ENCODE data around the gene MAP7D1. TPM values are rescaled to one million over a fixed set of nuclear protein-coding genes. Genes with fewer than 3 reads are reported as not detected.

Gene MAP7D1
- total RNA-seq, 6 experiments from 2014 or later: 202 to 234 (median 210) TPM

DNA sequence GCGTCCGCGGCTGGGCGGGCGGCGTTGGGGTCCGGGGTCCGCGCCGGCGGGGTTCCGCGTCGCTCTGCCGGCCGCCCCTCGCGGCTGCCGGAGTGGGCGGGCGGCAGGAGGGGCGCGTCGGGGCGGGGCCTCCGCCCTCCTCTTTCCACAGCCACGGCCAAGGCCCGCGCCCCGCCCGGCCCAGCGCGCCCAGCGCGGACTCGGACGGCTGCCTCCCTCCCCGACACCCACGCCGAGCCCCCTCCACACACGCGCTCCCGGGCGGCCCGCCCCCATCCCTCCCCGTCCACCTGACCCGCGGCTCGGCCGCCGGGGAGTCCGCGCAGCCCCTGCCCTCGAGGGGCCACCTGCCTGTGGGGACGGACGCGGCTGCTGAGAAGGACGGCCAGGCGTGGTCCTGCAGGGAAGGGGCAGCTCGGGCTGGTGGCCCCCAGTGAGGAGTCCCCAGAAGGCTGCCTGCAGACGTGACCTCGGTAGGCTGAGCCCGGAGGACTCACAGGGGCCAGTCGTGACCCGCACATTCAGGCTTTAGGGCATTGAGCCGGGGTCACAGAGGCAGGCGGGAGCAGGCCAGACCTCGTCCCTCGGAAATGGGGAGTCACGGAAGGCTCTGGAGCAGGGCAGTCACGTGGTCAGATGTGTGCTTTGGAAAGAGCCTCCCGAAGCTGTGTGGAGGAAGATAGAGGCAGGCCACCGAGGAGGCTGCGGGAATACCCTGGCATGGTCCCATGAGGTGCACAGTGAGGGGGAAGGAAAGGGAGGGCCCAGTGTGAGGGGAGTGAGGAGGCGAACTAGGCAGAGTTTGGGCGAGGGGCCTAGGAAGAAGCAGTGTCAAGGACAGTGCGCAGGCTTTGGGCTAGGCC is 30.6 kb upstream of the MAP7D1 start, which contains the start of gene COL8A2:
Gene COL8A2 (minus strand): TSS at position 94 of the 863 bp plus-strand sequence. CDS start 24,980 bp downstream, outside the sequence.
- TF ChIP-seq CTCF (IDR thresholded peaks at IDR 0.05): no peak
- no peak for DNase-seq
- H3K27ac Mint-ChIP-seq: peak within 1 kb of the TSS; percentile 35; the same call in 1 of the 2 replicates
- H3K4me1 Mint-ChIP-seq (ENCODE audit: low read depth): peaks cover 10% of the 10 kb centered on the region
- H3K36me3 Mint-ChIP-seq (ENCODE audit: low read depth): no peaks in the 10 kb centered on the region
- peak within 1 kb of the TSS; percentile 40 for H3K4me3 Mint-ChIP-seq
- no peaks in the 10 kb centered on the region for H3K9me3 Mint-ChIP-seq
- peaks cover 19% of the 10 kb centered on the region for H3K27me3 Mint-ChIP-seq (ENCODE audit: insufficient read depth)

DNA sequence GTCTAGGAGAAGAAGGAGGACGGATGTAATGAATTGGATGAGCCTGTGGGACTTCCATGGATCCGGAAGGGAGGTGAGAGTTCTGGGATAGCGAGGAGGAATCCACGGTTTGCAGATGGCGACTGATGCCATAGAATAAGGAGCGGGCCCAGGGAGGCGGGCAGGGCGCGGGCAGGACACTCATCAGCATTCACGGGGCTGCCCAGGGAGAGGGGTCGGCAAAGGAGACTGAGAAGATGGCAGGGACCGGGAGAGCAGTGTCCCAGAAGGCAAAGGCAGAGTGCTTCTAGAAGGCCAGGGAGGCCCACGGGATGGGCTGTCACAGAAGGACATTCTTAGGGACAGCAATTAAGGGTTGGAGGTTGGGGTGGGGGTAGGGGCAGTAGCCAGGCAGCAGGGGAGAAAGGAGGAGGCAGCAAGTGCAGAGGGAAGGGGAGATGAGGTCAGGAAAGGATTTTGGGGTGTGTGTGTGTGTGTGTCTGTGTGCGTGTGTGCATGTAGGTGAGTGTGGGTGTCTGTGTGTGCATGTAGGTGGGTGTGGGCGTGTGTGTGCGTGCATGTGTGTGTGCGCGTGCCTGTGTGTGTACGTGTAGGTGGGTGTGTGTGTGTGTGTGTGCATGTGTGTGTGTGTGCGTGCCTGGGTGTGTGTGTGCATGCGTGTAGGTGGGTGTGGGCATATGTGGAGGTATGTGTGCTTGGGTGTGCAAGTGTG is 29.8 kb upstream of the MAP7D1 start:
- Mint-ChIP-seq H3K27ac (no peak overlapping the region), H3K9me3 (no peaks in the 10 kb centered on the region), H3K4me1 (ENCODE audit: low read depth) (peaks cover 10% of the 10 kb centered on the region), H3K36me3 (ENCODE audit: low read depth) (no peaks in the 10 kb centered on the region), H3K27me3 (ENCODE audit: insufficient read depth) (peaks cover 19% of the 10 kb centered on the region), H3K4me3 (no peak overlapping the region)
- DNase-seq: no peak
- no peak for TF ChIP-seq CTCF (IDR thresholded peaks at IDR 0.05)

GRCh38 chr1:36126797-36127500 is 29.0 kb upstream of the MAP7D1 start:
- no peak overlapping the region for H3K4me3 Mint-ChIP-seq
- H3K4me1 Mint-ChIP-seq (ENCODE audit: low read depth): peaks cover 10% of the 10 kb centered on the region
- no peak overlapping the region for H3K27ac Mint-ChIP-seq
- no peaks in the 10 kb centered on the region for H3K36me3 Mint-ChIP-seq (ENCODE audit: low read depth)
- H3K27me3 Mint-ChIP-seq (ENCODE audit: insufficient read depth): peaks cover 19% of the 10 kb centered on the region
- TF ChIP-seq CTCF (IDR thresholded peaks at IDR 0.05): no peak
- no peak for DNase-seq
- no peaks in the 10 kb centered on the region for H3K9me3 Mint-ChIP-seq

- TF ChIP-seq CTCF (IDR thresholded peaks at IDR 0.05): no peak
- H3K27me3 Mint-ChIP-seq (ENCODE audit: insufficient read depth): peaks cover 15% of the 10 kb centered on the region
- H3K4me3 Mint-ChIP-seq: no peak overlapping the region
- DNase-seq: peak; percentile 68
- H3K36me3 Mint-ChIP-seq (ENCODE audit: low read depth): no peaks in the 10 kb centered on the region
- peak overlapping the region; percentile 56 for H3K27ac Mint-ChIP-seq
- H3K4me1 Mint-ChIP-seq (ENCODE audit: low read depth): peaks cover 12% of the 10 kb centered on the region
- H3K9me3 Mint-ChIP-seq: no peaks in the 10 kb centered on the region
These were observed 27.6 kb upstream of the MAP7D1 start for GRCh38 chr1:36128126-36128904.

DNA sequence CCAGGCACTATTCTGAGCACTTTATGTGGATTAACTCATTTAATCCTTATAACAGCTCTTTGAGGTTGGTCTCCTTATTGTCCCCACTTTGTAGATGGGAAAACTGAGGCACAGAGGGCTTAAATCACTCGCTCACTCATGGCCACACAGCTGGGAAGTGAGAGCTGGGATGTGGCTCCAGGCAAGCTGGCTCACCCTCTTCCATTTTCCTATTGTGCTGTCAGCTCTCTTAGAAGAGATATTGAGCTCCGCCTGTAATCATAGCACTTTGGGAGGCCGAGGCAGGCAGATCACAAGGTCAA is 27.1 kb upstream of the MAP7D1 start:
- Mint-ChIP-seq H3K36me3 (ENCODE audit: low read depth) (no peaks in the 10 kb centered on the region), H3K4me3 (no peak overlapping the region), H3K27ac (peak overlapping the region; percentile 56; the same call in 1 of the 2 replicates), H3K4me1 (ENCODE audit: low read depth) (peaks cover 17% of the 10 kb centered on the region), H3K27me3 (ENCODE audit: insufficient read depth) (peaks cover 9% of the 10 kb centered on the region), H3K9me3 (no peaks in the 10 kb centered on the region)
- DNase-seq: no peak
- TF ChIP-seq CTCF (IDR thresholded peaks at IDR 0.05): no peak
